Skin epidermis (tissue), 12 donors: ENCODE results near the gene SRRM3.
"Not testable (repeated sequence)": the region's sequence is repeated elsewhere in the genome, so short reads cannot be mapped to it uniquely, and the experiment has no call there.

Experiments
- H3K27ac ChIP-seq, 21 experiments: fragments of 200-600 bp; sonication (generic) in 11 of 21; one replicate each; pipeline ENCODE4 v1.5.0; 2020; ENCODE audit warnings: mild to moderate bottlenecking in 3 of 21, inconsistent platforms in 2 of 21, moderate library complexity in 2 of 21
- H3K4me3 ChIP-seq, 7 experiments: fragments of 200-600 bp; sonication (generic) in 2 of 7; one replicate each; pipeline ENCODE4 v1.5.0; 2020; ENCODE audit warnings: inconsistent platforms in 2 of 7, mild to moderate bottlenecking in 2 of 7, moderate library complexity in 1 of 7

The SRRM3 gene

GRCh38 chr7:76282344-76283253, 80.9 kb downstream of the SRRM3 start:
- Histone ChIP-seq H3K4me3 (peak overlapping the region; percentile 29 to 59 (median 45)), H3K27ac (peak overlapping the region in 6 of 21 experiments; percentile 14 to 71 (median 47))

DNA sequence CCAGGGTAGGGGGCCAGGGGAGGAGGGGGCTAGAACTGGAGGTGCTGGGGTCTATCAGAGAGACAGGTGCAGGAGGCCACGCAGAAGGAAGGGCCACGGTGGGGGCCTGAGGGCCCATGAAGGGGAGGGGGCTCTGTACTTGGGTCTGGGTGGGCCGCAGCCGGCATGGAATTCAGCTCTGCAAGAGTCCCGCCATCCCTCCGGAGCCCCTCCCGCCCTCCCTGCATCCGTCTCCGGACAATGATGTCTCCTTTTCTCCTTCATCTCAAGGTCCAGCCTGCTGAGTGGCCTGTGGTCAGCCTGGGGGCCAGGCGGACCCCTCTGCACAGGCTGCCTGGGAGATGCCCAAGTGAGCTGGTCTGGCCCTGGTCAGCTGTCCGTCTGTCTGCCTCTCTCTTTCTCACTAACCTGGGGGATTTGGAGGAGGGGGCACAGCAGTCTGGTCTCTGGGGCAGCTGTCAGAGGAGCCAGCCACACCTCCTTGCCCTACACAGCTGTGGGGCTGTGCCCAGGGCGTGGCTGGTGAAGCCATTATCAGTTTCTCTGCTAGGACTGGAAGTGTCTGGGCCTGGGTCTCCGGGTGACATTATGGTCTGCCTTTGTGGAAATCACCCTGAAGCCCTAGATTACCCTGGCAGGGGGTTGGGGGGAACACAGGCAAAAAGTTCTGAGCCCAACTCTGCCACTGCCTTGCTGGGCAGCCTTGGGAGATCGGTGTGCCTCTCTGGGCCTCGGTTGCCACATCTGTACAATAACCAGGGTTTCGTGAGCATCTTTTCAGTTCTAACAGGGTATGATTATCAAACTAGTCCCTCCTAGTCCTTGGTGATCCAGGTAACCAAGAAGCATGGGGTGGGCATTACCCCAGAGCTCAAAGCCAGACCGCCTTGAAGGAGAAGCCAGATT, 81.8 kb downstream of the SRRM3 start:
- H3K27ac ChIP-seq: peak overlapping the region in 1 of 21 experiments; percentile 71

DNA sequence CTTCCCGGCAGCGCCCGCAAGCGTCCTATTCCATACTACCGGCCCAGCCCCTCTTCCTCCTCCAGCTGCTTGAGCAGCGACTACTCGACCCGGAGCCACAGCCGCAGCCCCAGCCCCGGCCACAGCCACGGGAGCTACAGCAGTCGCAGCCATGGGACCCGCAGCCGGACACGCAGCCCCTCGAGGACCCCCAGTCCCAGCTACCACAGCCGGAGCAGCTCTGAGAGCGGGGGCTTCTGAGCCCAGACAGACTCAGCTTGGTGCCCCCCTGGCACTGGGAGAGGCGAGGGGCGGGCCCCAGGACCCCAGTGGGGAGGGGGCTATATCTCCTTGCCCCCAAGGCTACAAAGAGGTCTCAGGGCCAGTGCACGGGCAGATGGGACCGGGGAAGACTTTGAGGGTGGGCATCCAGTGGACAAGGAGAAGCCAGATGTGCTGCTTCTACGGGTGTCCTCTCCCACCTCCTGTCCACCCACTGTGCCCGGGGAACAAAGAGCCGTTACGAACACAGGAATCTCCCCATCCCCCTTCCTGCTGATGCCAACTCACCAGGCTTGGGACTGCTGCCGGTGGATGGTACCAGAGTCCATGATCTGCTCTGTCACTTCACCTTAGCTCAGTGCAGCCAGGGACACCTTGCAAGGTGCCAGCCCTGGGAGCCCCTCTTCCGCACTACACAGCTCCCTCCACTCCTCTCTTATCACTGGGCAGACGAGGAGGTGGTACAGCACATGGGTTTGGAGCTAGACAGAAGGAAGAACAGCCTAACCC, 84.1 kb downstream of the SRRM3 start:
- Histone ChIP-seq H3K4me3 (no peak overlapping the region), H3K27ac (no peak overlapping the region)

More for the DNA sequence above, 81.8 kb downstream of the SRRM3 start:
- H3K4me3 ChIP-seq: peak overlapping the region in 3 of 7 experiments; percentile 45 to 59 (median 51)

DNA sequence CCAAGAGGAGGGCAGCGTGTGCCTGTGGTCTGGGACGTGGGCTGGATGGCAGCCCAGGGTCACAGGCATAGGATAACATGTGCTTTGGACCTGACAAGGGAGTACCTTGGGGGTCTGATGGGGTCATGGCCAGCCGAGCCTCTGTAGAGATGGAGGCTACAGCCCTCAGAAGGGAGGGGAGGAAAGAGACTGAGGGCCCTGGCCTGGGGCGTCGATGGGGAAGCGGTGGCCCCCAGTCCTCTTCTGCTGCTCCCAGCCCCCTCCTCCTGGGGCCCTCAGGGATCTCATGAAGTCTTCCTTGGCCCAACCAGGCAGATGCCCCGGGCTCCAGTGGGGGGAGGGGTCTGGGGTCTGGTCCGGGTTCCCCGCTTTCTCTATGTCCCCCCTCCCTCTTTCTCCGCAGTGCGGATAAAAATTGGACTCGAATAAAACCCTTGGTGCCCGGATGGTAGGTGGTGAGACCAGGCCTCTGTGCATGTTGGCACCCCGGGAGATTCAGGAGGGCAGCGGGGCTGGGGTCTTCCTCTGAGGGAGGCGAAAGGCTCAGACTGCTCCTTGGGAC, 85.2 kb downstream of the SRRM3 start:
- H3K4me3 ChIP-seq: no peak overlapping the region
- no peak overlapping the region for H3K27ac ChIP-seq

GRCh38 chr7:76290847-76291350, 89.2 kb downstream of the SRRM3 start:
- peak overlapping the region in 19 of 21 experiments; percentile 30 to 95 (median 84) for H3K27ac ChIP-seq
- H3K4me3 ChIP-seq: not testable (repeated sequence)

DNA sequence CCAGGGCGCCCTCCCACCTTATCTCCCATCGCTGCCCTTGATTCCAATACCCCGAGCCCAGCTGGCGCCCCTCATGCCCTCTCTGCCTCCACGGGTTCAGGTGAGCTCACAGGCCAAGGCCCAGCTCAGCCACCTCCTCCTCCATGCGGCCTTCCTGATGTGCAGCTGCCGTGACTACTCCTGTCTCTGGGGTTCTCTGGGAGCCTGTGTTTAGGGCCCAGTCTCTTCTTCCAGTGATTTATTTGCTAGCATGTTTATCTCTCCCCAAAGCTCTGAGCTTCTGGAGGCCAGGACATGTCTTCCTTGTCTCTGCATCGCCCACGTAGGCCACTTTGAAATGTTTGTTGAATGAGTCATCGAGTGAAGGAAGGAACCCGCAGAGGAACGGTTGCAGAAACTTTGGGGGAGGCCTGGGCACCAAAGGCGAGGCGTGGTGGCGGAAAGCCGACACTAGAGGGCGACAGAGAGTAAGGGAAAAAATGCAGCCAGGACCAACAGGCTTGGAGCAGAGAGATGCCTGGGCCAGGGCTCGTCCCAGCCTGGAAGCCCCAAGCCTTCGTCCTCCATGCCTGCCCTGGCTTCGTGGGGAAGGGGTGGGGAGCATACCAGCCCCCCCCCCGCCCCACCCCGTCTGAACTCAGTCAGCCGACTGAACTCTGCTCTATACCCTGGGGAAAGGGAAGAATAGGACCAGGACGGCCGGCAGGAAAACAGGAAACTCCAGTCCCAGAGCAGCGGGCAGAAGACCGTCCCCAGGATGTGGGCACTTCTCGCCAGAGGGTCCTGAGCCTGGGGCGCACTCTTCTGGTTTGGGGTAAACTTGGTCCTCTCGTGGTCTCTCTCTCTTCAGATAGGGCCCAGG, 89.9 kb downstream of the SRRM3 start:
- H3K27ac ChIP-seq: peak overlapping the region; percentile 49 to 96 (median 89)
- H3K4me3 ChIP-seq: peak overlapping the region in 6 of 7 experiments; percentile 1 to 34 (median 10)

DNA sequence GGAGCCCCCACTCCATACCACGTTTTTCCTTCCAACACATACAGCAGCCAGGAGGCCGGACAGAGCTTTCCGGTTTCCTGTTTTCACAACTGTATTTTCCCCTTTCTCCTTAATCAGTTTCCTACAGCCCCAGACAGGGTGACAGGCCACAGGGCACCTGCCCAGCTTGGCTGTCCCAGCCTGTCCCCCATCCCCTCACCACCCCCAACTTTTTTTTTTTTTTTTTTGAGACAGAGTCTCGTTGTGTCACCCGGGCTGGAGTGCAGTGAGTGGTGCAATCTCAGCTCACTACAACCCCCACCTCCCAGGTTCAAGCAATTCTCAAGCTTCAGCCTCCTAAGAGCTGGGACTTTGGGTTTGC, 90.5 kb downstream of the SRRM3 start:
- peak overlapping the region; percentile 49 to 96 (median 89) for H3K27ac ChIP-seq
- H3K4me3 ChIP-seq: peak overlapping the region in 6 of 7 experiments; percentile 1 to 34 (median 10)

DNA sequence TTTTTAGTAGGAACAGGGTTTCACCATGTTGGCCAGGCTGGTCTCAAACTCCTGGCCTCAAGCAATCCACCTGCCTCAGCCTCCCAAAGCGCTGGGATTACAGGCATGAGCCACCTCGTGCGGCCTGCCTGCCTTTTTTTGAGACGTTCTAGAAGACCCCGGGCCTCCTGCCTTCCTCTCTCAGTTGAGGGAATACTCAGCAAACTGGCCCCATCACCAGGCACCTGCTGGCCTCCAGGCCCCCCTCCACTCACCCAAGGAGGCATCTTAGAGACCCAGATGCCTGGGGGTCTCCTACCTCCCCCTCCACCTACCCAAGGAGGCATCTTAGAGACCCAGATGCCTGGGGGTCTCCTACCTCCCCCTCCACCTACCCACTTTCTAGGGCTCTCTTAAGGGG, 91.2 kb downstream of the SRRM3 start:
- H3K27ac ChIP-seq: peak overlapping the region in 20 of 21 experiments; percentile 15 to 97 (median 89)
- not testable (repeated sequence) for H3K4me3 ChIP-seq

DNA sequence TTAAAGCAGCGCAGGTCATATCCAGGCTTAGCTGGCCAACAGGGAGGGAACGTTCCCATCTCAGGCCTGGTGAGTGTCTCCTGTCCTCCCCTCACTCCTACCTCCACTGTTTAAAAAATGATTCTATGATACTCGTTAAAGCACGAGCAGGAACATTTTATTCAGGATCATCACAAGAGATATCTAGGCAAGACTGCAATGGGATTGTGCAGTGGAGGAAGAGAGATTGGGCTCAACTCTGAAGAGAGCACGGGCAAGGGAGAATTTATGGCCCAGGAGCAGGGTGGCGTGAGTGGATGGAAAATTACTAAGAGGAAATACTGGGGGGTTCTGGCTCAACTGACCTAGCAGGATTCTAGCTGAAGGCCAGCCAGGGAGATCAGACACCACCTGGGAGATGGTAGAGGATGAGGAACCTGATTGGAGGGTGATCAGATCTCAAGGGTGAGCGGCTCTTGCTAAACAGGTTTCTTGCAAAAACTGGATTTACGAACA, 91.8 kb downstream of the SRRM3 start:
- no peak overlapping the region for H3K4me3 ChIP-seq
- peak overlapping the region in 20 of 21 experiments; percentile 78 to 97 (median 89) for H3K27ac ChIP-seq

DNA sequence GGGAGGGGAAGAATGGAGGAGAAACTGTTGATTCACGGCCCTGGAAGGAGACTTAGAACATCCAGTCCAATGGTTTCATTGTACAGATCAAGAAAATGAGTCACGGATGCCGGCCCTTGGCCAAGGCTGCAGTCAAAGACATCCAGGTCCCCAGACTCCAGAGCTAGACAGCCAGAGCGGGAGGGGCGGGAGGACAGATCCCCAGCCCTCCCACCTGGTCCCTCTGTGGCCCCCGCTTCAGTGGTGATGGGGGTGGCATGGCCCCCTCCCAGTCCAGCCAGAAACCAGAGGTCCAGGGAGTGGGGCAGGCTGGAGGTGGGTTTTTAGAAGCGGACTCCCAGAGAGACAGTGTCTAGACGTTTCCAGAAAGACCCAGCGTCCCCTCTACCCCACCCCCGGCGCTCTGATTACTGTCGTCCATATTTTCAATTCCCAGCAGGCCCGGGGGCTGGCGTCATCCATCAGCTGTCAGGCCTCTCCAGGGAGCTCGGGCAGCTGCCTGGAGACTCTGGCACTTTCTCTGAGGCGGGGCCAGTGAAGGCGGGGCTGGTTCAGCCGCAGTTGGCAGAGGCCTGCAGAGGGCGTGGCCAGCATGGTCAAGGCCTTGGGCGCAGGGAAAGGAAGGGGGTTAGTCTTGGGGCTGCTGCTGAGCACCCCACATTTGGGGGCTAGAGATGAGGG, 92.8 kb downstream of the SRRM3 start:
- peak overlapping the region in 20 of 21 experiments; percentile 78 to 97 (median 89) for H3K27ac ChIP-seq
- H3K4me3 ChIP-seq: peak overlapping the region in 6 of 7 experiments; percentile 1 to 22 (median 16)

DNA sequence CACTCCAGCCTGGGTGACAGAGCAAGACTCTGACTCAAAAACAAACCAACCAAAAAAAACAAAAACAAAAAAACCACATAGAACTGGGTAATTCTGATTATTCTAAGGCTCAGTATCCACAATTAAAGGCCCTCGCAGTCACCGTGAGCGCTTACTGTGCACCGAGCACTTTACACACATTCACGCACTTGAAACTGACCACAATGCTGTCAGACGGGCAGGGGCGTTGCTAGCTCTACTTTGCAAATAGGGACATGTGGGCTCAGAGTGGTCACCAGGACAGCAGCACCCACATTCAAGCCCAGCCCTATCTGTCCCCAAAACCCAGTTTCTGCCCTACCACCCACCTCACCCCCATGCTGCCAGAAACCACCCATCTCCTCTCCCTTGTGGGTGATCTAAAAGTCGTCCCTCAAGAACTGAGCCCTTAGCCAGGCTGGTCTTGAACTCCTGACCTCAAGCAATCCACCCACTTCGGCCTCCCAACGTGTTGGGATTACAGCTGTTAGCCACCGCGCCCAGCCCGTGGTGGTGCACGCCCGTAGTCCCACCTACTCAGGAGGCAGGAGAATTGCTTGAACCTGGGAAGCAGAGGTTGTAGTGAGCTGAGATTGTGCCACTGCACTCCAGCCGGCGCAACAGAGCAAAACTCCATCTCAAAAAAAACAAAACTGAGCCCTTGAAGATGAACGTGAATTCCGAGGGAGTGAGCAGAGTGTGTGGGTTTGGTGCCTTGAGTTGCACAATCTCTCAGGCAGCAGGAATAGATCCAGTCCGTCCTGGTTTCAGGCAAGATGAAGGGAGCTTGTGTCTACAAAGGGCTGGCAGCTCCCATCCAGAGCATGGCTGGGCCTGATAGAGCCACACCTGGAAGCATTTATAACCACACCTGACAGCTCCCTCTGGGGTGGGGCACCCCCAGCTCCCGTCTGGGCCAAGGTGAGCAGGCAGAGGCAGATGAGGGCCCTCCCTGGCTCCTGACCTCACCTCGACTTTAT, 95.3 kb downstream of the SRRM3 start:
- peak overlapping the region; percentile 35 to 98 (median 81) for H3K27ac ChIP-seq
- no peak overlapping the region for H3K4me3 ChIP-seq

DNA sequence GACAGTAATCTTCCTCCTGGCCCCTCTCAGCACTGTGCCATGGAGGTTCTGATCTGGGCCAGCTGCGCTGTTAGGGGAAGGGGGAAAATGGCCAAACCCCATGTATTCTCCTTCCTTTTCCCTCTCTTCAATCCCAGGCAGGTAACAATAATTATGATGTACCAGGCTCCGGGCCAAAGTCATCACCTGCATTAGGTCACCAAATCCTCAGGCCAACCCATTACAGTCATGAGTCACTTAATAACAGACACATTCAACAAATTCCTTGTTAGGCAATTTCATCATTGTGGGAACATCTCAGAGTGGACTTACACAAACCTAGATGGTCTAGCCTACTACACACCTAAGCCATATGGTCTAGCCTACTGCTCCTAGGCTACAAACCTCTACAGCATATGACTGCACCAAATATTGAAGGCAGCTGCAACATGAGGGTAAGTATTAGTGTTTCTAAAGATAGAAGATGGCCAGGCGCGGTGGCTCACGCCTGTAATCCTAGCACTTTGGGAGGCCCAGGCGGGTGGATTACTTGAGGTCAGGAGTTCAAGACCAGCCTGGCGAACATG, 98.6 kb downstream of the SRRM3 start:
- H3K4me3 ChIP-seq: no peak overlapping the region
- peak overlapping the region in 18 of 21 experiments; percentile 4 to 98 (median 48) for H3K27ac ChIP-seq

DNA sequence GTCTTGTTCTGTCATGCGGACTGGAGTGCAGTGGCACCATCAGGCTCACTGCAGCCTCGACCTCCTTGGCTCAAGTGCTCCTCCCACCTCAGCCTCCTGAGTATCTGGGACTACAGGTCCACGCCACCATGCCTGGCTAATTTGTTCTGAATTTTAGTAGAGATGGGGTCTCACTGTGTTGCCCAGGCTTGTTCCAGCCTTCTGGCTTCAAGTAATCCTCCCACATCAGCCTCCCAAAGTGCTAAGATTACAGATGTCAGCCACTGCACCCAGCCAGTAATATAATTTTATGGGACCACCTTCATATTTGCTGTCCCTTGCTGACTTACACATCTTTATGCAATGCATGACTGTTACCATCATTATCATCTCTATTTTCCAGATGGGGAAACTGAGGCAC, 99.3 kb downstream of the SRRM3 start:
- H3K27ac ChIP-seq: peak overlapping the region in 7 of 21 experiments; percentile 16 to 98 (median 71)
- H3K4me3 ChIP-seq: no peak overlapping the region

DNA sequence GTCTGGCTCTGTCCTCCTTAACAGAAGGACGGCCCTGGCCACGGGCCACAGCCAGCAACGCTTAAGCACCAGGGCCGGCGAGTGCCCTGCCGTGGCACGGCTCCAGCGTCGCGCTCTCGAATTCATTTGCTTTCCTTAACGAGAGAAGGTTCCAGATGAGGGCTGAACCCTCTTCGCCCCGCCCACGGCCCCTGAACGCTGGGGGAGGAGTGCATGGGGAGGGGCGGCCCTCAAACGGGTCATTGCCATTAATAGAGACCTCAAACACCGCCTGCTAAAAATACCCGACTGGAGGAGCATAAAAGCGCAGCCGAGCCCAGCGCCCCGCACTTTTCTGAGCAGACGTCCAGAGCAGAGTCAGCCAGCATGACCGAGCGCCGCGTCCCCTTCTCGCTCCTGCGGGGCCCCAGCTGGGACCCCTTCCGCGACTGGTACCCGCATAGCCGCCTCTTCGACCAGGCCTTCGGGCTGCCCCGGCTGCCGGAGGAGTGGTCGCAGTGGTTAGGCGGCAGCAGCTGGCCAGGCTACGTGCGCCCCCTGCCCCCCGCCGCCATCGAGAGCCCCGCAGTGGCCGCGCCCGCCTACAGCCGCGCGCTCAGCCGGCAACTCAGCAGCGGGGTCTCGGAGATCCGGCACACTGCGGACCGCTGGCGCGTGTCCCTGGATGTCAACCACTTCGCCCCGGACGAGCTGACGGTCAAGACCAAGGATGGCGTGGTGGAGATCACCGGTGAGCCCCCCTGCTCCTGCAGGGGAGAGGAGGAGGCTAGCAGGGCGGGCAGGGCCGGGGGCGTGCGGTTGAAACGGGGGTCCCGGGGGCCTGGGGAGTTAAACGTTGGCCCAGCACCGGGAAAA, 100.9 kb downstream of the SRRM3 start, which contains the start of gene HSPB1:
HSPB1 (plus strand) TSS at position 327 of the 855 bp plus-strand sequence; CDS start at position 367, 40 bp downstream.
- H3K27ac ChIP-seq: peak within 1 kb of the TSS; percentile 79 to 99 (median 93)
- H3K4me3 ChIP-seq: peak within 1 kb of the TSS; percentile 71 to 97 (median 83)
